ENCODE results near the gene USP49.
"Not testable (repeated sequence)": the region's sequence is repeated elsewhere in the genome, so short reads cannot be mapped to it uniquely, and the experiment has no call there.

The USP49 gene

GRCh38 chr6:41871691-41872090, 23.5 kb downstream of the USP49 start:
- no peak for FAIRE-seq

- FAIRE-seq: no peak
Measured at GRCh38 chr6:41859356-41859755, 35.8 kb downstream of the USP49 start.

- FAIRE-seq: no peak
Measured at GRCh38 chr6:41858703-41859102, 36.5 kb downstream of the USP49 start.

DNA sequence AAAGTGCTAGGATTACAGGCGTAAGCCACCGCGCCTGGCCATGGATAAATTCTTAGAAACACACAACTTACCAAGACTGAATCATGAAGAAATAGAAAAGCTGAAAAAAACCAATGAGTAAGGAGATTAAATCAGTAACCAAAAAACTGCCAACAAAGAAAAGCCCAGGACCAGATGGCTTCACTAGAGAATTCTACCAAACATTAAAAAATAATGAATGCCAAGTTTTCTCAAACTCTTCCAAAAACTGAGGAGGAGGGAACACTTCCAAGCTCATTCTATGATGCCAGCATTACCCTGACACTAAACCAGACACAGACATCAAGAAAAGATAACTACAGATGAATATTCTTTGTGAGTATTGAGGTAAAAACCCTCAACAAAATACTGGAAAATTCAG, 44.3 kb downstream of the USP49 start:
- no peak for FAIRE-seq

DNA sequence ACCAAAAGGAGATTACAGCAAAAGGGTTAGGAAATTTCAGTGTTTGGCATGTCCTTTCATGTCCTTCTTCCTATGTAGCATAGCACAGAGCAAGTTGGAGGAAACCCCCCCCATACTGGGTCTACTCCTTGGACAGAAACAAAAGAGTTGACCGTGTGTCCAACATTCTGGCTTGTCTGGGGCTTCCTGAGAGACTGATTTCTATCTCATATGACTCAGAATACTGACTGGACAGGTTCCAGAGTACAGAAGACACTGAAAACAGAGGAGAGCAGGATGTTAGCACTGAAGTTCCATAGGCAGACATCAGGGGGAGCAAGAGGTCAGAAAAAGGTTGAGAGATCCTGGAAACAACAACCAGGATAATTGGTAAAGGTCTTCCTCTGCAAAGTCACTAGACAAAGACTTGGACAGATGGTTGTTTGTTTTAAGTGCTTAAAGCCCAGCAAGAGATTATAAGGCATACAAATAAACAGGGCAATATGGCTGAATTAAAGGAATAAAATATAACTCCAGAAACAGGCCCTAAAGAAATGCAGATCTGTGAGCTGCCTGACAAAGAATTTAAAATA, 48.4 kb downstream of the USP49 start:
- FAIRE-seq: peak; percentile 60

DNA sequence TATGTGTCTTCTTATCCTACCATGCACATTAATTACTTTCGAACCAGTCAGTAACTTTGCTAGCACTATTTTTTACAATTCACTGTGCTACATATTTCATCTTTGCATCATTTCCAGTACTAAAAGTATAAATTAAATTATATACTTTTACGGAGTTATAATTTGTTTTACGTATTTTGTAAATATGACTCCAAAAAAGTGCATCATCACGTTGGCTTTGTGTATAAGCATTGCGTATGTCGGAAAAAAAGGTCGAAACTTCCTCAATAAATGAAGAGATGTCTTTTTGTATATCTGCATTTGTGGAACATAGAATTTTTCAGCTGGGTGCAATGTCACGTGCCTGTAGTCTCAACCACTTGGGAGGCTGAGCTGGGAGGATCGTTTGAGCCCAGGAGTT, 52.0 kb downstream of the USP49 start:
- no peak for FAIRE-seq

GRCh38 chr6:41840326-41840725, 54.8 kb downstream of the USP49 start:
- FAIRE-seq: no peak

- FAIRE-seq: no peak
Measured at GRCh38 chr6:41836660-41837052, 58.5 kb downstream of the USP49 start.

DNA sequence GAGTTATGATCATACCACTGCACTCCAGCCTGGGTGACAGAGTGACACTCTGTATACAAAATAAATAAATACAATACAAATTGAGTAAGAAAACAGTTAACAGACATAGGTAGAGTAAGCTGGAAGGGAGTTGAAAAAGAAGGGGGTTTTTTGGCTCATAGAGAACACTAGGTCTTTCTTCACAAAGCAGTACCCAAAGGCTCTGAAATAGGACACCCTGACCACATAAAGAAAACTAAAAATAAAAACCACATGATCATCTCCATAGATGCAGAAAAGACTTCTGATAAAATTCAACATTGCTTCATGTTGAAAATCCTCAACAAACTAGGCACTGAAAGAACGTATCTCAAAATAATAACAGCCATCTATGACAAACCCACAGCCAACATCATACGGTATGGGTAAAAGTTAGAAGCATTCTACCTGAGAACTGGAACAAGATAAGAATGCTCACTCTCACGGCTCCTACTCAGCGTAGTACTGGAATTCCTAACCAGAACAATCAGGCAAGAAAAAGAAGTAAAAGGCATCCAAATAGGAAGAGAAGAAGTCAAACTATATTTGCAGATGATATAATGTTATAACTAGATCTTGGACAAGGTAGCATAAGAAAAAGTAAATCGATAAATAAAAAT, 59.0 kb downstream of the USP49 start:
- FAIRE-seq: no peak

- FAIRE-seq: no peak
Measured at GRCh38 chr6:41832263-41832662, 62.9 kb downstream of the USP49 start.

- FAIRE-seq: no peak
Measured at GRCh38 chr6:41826343-41827022, 68.7 kb downstream of the USP49 start.

DNA sequence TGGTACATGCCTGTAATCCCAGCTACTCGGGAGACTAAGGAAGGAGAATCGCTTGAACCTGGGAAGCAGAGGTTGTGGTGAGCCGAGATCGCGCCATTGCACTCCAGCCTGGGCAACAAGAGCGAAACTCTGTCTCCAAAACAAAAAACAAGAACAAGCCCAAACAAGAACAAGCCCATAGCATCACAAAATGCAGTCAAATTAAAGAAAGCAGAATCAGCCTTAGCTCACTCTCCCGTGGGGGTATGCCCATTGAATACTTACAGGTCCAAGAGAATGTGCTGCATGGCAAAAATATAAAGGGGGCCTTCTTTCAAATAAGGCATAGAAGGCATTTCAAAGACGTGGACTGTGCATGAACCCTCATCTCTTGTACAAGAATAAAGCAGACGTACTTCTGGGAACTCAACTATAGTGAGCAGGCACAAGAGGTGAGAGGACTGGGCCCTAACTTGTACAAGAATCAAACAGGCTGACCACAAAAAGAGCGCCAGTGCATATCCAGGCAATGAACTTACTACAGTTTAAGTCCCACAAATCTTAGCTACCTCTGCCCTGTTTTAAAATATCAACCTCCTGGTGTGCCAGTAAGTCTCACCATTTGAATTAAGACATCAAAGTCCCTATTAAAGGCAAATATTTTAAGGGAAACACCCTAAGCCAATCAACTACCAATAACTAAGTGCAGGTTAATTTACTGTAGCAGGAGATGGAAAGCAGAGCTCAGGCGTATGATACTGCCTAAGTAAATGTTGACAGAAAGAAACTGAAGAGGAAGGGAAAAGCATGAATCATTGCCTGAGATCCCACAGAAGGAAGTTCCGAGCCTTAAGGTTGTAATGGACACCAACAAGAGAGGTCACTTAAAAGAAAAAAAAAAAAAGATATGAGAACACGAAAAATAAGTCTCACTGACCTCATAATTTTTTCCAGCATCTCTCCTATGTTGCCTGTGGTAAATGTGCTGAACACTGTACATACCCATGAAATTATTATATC, 70.3 kb downstream of the USP49 start:
- no peak for FAIRE-seq

GRCh38 chr6:41823178-41823577, 72.0 kb downstream of the USP49 start:
- no peak for FAIRE-seq

GRCh38 chr6:41822021-41822420, 73.2 kb downstream of the USP49 start:
- FAIRE-seq: no peak

- FAIRE-seq: no peak
Measured at GRCh38 chr6:41821266-41821665, 73.9 kb downstream of the USP49 start.

- FAIRE-seq: no peak
Measured at GRCh38 chr6:41818271-41819054, 76.7 kb downstream of the USP49 start.

DNA sequence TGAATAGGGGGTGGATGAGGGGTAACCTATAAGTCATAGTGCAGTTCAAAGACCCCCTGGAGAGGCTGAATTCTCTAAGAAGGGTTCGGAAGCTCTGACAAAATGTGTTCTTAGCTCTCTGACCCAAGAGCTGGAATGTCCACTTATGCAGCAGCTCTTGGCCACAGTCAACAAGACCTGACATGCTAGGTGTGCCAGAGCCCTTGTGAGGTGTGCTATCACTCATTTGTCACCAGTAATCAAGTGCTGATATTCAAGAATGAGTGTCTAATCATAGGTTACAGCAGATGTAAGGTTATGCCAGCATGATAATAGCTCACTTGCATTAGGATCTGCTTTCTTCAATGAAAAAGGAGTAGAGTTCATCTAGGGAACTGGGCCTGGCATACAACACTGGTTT, 79.6 kb downstream of the USP49 start:
- FAIRE-seq: no peak

GRCh38 chr6:41814629-41815028, 80.5 kb downstream of the USP49 start:
- FAIRE-seq: no peak

DNA sequence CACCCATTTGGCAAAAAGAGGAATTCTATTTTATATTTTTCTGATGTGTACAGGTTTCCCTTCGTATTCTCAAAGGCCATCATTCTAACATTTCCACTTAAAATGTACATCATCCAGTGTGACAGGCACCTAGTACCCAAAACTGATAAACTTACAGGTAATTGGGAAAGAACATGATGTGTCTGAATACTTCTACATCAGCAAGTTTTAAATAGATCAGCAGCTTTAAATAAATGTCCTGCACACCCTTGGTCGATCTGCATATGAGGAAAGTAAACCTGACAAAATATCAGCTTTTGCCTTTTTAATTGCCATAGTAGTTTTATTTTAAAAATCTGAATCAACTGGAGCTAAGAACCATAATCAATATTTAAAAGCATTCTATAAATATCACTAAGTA, 81.2 kb downstream of the USP49 start:
- no peak for FAIRE-seq

- FAIRE-seq: no peak
Measured at GRCh38 chr6:41813469-41813868, 81.7 kb downstream of the USP49 start.

GRCh38 chr6:41811946-41812345, 83.2 kb downstream of the USP49 start:
- not testable (repeated sequence) for FAIRE-seq

- no peak for FAIRE-seq
Measured at GRCh38 chr6:41811095-41811494, 84.1 kb downstream of the USP49 start.
